HG02759 (cell line): ENCODE measurements around the gene ALKAL2.

ENCODE experiments used
- ATAC-seq: cut with Tn5 transposase; IDR thresholded peaks from one replicate; pipeline ENCODE4 v1.9.1; 2021; ENCODE audit warnings: mild to moderate bottlenecking, moderate library complexity; ENCODE audit not compliant: unreplicated experiment

ALKAL2 gene

GRCh38 chr2:295090-295489 is 7.2 kb upstream of the ALKAL2 start:
- ATAC-seq, result no peak

- ATAC-seq, result no peak
Observed at GRCh38 chr2:290090-290722, 2.3 kb upstream of the ALKAL2 start.

GRCh38 chr2:289362-290089 is 1.6 kb upstream of the ALKAL2 start:
- ATAC-seq, result no peak

- ATAC-seq, result no peak
Observed at GRCh38 chr2:288758-289361, 969 bp upstream of the ALKAL2 start.

GRCh38 chr2:287471-287885 is 413 bp downstream of the ALKAL2 start:
- ATAC-seq, result peak; percentile 50

GRCh38 chr2:286774-287392 is 1.0 kb downstream of the ALKAL2 start:
- ATAC-seq, result no peak

- ATAC-seq, result no peak
Observed at GRCh38 chr2:286035-286434, 1.9 kb downstream of the ALKAL2 start.

GRCh38 chr2:285531-285930 is 2.4 kb downstream of the ALKAL2 start:
- ATAC-seq, result no peak

- ATAC-seq, result no peak
Observed at GRCh38 chr2:284896-285492, 2.9 kb downstream of the ALKAL2 start.

- ATAC-seq, result no peak
Observed at GRCh38 chr2:283996-284794, 3.7 kb downstream of the ALKAL2 start.

GRCh38 chr2:282371-283263 is 5.3 kb downstream of the ALKAL2 start:
- ATAC-seq, result no peak

GRCh38 chr2:281381-281780 is 6.5 kb downstream of the ALKAL2 start:
- no peak for ATAC-seq

GRCh38 chr2:280650-281110 is 7.2 kb downstream of the ALKAL2 start:
- no peak for ATAC-seq

- ATAC-seq, result no peak
Observed at GRCh38 chr2:279956-280649, 7.8 kb downstream of the ALKAL2 start.

- no peak for ATAC-seq
Observed at GRCh38 chr2:279366-279765, 8.5 kb downstream of the ALKAL2 start.

- no peak for ATAC-seq
Observed at GRCh38 chr2:278927-279320, 9.0 kb downstream of the ALKAL2 start.

- no peak for ATAC-seq
Observed at GRCh38 chr2:278312-278926, 9.5 kb downstream of the ALKAL2 start.

- peak; percentile 95 for ATAC-seq
Observed at GRCh38 chr2:275466-275865, 12.4 kb downstream of the ALKAL2 start.
